Measurements from ENCODE around the gene ADORA1. TPM values are rescaled to one million over a fixed set of nuclear protein-coding genes. Genes with fewer than 3 reads are reported as not detected.

Gene ADORA1
- total and polyA plus RNA-seq, 2 donors (not counting 1 experiment from before 2014, with no cell fraction given), result not detected

- TF ChIP-seq EZH2 (IDR thresholded peaks at IDR 0.05; ENCODE audit: borderline replicate concordance, insufficient read depth, low read depth, low read length, poor library complexity, severe bottlenecking) (no peak), CTCF (IDR thresholded peaks at IDR 0.05) (no peak)
- Histone ChIP-seq H3K9ac (ENCODE audit: low read length) (no peak overlapping the region), H3K27me3 (replicated peaks in 1 of 4; ENCODE audit: control extremely low read depth in 1 of 4, control insufficient read depth in 3 of 4, insufficient read depth in 4 of 4, low read length in 3 of 4) (peaks cover 0 to 4% (median 0%) of the 10 kb centered on the region in 4 experiments), H3K79me2 (ENCODE audit: control insufficient read depth, insufficient read depth, low read length) (no peaks in the 10 kb centered on the region), H3K36me3 (replicated peaks in 1 of 2; ENCODE audit: control extremely low read depth in 1 of 2, control insufficient read depth in 1 of 2, extremely low read depth in 1 of 2, insufficient read depth in 2 of 2, low read length in 1 of 2) (no peaks in the 10 kb centered on the region), H4K20me1 (ENCODE audit: control insufficient read depth, insufficient read depth, low read length, poor library complexity, severe bottlenecking) (no peaks in the 10 kb centered on the region), H3K4me3 (ENCODE audit: control extremely low read depth in 1 of 5, extremely low read depth in 1 of 5, insufficient read depth in 1 of 5, low read depth in 2 of 5, low read length in 4 of 5) (no peak overlapping the region), H3K27ac (ENCODE audit: low read length in 2 of 2) (no peak overlapping the region), H3K4me2 (replicated peaks; ENCODE audit: low read depth, low read length, poor library complexity, severe bottlenecking) (no peak overlapping the region), H2AFZ (ENCODE audit: insufficient read depth, low read depth, low read length, poor library complexity, severe bottlenecking) (no peak overlapping the region), H3K9me3 (ENCODE audit: control extremely low read depth in 1 of 3, control insufficient read depth in 2 of 3, insufficient read depth in 1 of 3, low read length in 2 of 3) (no peaks in the 10 kb centered on the region), H3K4me1 (ENCODE audit: control insufficient read depth in 2 of 2, insufficient read depth in 2 of 2, low read length in 2 of 2) (no peaks in the 10 kb centered on the region)
- 85% methylated on average over 5 of the region's 9 CpGs for WGBS (ENCODE audit: insufficient coverage)
- Mint-ChIP-seq H3K27me3 (peaks cover 5% of the 10 kb centered on the region), H3K4me3 (no peak overlapping the region), H3K9me3 (ENCODE audit: insufficient read depth) (no peaks in the 10 kb centered on the region), H3K4me1 (no peaks in the 10 kb centered on the region), H3K27ac (no peak overlapping the region)
- intact Hi-C loops (cut with micrococcal nuclease), result no loop called here
- ChIA-PET POLR2A (no interaction called here), CTCF (no interaction called here)
- no peak for DNase-seq
- ATAC-seq (ENCODE audit: low read depth), result no peak
Measured at GRCh38 chr1:203150511-203151297, 23.2 kb downstream of the ADORA1 start.

DNA sequence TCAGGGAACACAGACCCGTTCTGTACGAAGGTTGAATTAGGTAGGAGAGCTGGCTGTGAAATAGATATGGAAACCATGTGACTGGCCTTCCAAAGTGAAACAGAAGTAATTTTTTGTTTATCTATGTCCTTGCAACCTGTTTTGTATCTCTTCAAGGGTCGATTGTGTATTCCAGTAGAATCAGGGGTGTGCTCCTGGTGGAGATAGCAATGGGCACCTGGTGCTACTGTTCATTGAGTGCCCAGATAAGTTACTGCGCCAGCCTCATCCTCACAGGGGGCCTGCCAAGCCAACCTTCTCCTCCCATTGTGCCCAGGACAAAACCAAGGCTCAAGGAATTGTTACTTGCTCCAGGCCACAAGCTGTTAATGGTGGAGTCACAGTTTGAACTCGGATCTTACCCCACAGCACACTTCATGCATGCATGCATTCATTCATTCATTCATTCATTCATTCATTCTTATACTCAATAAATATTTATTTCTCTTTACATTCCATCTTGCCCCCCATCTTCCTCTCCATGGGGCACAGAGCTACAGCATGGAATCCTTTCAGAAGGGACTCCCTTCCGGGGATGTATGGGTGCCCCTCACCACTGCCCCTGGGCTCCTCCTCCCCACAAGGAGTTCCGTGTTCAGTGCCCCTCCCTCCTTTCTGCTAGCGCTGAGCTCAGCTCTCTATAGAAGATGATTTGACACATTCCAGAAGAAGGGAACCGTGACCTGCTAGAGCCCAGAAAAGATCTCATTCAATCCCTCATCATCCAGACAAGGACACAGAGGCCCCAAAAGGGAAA is 24.0 kb downstream of the ADORA1 start:
- TF ChIP-seq EZH2 (IDR thresholded peaks at IDR 0.05; ENCODE audit: borderline replicate concordance, insufficient read depth, low read depth, low read length, poor library complexity, severe bottlenecking), result no peak
- no peak for TF ChIP-seq CTCF (IDR thresholded peaks at IDR 0.05)
- no peak overlapping the region for H3K27ac ChIP-seq (ENCODE audit: low read length in 2 of 2)
- Mint-ChIP-seq H3K27ac (no peak overlapping the region), H3K4me3 (no peak overlapping the region), H3K4me1 (no peaks in the 10 kb centered on the region), H3K9me3 (ENCODE audit: insufficient read depth) (no peaks in the 10 kb centered on the region), H3K27me3 (peaks cover 5% of the 10 kb centered on the region)
- no peaks in the 10 kb centered on the region for H3K4me1 ChIP-seq (ENCODE audit: control insufficient read depth in 2 of 2, insufficient read depth in 2 of 2, low read length in 2 of 2)
- 73% methylated on average over 5 of the region's 9 CpGs for WGBS (ENCODE audit: insufficient coverage)
- H3K9me3 ChIP-seq (ENCODE audit: control extremely low read depth in 1 of 3, control insufficient read depth in 2 of 3, insufficient read depth in 1 of 3, low read length in 2 of 3), result no peaks in the 10 kb centered on the region
- ChIA-PET CTCF (interaction anchor here (1.5 kb wide), 1 partner anchor 20 kb away, joined by 4 read pairs; no protein-coding TSS in a partner anchor), POLR2A (no interaction called here)
- intact Hi-C loops (cut with micrococcal nuclease), result no loop called here
- H3K79me2 ChIP-seq (ENCODE audit: control insufficient read depth, insufficient read depth, low read length), result no peaks in the 10 kb centered on the region
- H4K20me1 ChIP-seq (ENCODE audit: control insufficient read depth, insufficient read depth, low read length, poor library complexity, severe bottlenecking), result no peaks in the 10 kb centered on the region
- no peak overlapping the region for H3K9ac ChIP-seq (ENCODE audit: low read length)
- no peak overlapping the region for H3K4me3 ChIP-seq (ENCODE audit: control extremely low read depth in 1 of 5, extremely low read depth in 1 of 5, insufficient read depth in 1 of 5, low read depth in 2 of 5, low read length in 4 of 5)
- no peak for ATAC-seq (ENCODE audit: low read depth)
- no peak for DNase-seq
- H2AFZ ChIP-seq (ENCODE audit: insufficient read depth, low read depth, low read length, poor library complexity, severe bottlenecking), result no peak overlapping the region
- no peaks in the 10 kb centered on the region for H3K36me3 ChIP-seq (replicated peaks in 1 of 2; ENCODE audit: control extremely low read depth in 1 of 2, control insufficient read depth in 1 of 2, extremely low read depth in 1 of 2, insufficient read depth in 2 of 2, low read length in 1 of 2)
- H3K27me3 ChIP-seq (replicated peaks in 1 of 4; ENCODE audit: control extremely low read depth in 1 of 4, control insufficient read depth in 3 of 4, insufficient read depth in 4 of 4, low read length in 3 of 4), result peaks cover 0 to 4% (median 0%) of the 10 kb centered on the region in 4 experiments
- no peak overlapping the region for H3K4me2 ChIP-seq (replicated peaks; ENCODE audit: low read depth, low read length, poor library complexity, severe bottlenecking)

Measured in B cell (primary cell).